GM19372 (cell line): ENCODE results near the gene TPCN2.
"Not testable (repeated sequence)": the region's sequence is repeated elsewhere in the genome, so short reads cannot be mapped to it uniquely, and the experiment has no call there.

ENCODE experiments used
- ATAC-seq: cut with Tn5 transposase; IDR thresholded peaks from one replicate; pipeline ENCODE4 v1.9.1; 2021; ENCODE audit warnings: mild to moderate bottlenecking, low read depth, moderate library complexity; ENCODE audit not compliant: unreplicated experiment

The TPCN2 gene

DNA sequence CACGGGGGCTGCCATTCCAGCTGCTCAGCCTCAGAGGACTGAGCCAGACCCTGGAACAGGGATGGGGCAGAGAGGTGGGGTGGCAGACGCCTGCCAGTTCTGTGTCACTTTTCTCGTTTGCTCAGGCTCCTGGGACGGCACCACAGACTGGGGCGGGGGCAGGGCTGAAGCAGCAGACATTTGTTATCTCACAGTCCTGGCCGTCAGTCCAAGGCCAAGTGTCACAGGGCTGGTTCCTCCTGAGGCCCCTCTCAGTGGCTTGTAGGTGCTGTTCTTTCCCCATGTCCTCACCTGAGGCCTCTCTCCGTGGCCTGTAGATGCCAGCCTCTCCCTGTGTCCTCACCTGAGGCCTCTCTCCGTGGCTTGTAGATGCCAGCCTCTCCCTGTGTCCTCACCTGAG is 24.7 kb downstream of the TPCN2 start:
- no peak for ATAC-seq

- no peak for ATAC-seq
These were observed 25.8 kb downstream of the TPCN2 start for GRCh38 chr11:69074375-69075140.

GRCh38 chr11:69075421-69076128 is 26.8 kb downstream of the TPCN2 start:
- ATAC-seq: no peak

DNA sequence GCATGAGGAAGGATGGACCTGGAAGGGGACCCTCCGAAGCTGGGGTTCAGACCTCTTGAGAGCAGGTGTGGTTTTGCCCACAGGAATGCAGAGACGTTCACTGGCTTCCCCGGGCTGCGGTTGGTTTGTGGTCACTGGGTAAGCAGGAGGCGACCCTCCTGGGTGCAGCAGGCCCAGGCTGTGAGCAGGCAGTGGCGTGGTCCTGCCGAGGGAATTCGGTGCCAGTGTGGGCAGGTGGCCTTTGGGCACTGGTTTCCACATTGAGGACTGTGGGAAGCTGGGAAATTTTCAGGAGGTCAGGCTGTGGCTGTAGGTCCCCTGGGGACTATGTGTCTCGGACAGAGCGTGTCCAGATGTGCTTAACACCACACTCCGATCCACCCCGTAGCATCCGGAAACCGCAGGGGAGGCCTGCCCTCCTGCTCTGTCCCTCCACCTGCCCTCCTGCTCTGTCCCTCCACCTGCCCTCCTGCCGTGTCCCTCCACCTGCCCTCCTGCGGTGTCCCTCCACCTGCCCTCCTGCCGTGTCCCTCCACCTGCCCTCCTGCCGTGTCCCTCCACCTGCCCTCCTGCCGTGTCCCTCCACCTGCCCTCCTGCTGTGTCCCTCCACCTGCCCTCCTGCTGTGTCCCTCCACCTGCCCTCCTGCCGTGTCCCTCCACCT is 27.5 kb downstream of the TPCN2 start:
- ATAC-seq: no peak

GRCh38 chr11:69076977-69077376 is 28.2 kb downstream of the TPCN2 start:
- ATAC-seq: not testable (repeated sequence)

DNA sequence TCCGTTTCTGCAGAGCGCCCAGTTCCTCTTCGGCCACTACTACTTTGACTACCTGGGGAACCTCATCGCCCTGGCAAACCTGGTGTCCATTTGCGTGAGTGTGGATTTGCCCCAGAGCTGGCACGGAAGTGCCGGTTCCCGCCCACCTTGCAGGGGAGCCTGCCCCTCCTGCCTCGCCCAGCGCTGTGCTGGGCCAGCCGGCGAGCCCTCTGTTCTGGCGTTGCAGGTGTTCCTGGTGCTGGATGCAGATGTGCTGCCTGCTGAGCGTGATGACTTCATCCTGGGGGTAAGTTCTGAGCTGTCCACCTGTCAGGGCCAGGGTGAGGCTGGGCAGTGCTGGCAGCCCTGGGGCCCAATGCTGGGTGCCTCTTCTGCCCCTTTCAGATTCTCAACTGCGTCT is 29.8 kb downstream of the TPCN2 start:
- no peak for ATAC-seq

DNA sequence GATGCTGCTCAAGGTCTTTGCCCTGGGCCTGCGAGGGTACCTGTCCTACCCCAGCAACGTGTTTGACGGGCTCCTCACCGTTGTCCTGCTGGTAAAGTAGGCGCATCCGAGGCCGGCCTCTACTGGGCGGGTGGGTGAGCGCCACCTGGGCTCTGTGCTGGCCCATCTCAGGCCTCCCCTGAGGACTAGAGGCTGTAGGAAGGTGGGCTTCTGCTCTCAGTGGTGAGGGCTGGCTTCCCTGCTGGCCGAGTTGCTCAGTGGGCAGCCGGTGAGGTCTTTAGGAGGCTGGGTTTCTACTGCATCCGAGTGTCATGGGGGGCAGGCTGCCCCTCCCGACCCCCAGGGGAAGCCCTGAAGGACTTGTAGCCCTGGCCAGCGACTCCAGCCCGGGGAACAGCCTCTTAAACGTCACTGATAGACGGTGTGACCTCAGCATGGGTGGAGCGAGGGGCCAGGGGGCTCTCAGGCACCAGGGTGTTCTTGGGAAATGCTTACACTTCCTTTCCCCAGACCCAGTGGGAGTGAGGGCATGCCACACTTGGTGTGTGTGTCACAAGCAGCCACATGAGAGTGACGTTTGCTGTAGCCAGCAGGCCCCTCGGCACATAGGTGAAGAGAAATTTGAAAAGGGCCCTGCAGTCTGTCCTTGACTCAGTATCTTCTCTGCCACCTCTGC is 30.3 kb downstream of the TPCN2 start:
- no peak for ATAC-seq

DNA sequence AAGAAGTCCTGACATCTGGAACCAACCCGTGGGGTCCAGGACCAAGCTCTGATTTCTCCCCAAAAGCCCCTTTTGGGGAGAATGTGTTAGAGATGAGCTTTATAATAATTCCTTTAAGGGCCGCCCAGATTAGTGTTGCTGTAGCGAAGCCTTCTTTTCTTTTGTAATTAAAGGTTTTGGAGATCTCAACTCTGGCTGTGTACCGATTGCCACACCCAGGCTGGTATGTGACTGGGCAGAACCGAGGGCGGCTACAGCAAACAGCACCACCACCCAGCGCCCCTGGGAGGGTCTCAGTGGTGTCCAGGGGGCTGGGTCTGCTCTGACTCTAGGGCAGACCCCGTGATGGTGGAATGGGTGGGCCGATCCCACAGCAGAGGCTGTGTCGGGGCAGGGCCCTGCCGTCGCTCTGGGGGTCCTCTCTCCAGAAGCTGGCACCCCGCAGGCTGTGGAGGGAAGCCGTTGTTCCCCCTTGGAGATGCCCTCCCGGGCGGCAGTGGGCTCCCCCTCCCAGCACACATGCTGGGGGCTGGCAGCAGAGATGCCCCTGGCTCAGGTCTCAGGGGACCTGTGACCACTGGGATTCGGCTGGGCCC is 31.0 kb downstream of the TPCN2 start:
- no peak for ATAC-seq

DNA sequence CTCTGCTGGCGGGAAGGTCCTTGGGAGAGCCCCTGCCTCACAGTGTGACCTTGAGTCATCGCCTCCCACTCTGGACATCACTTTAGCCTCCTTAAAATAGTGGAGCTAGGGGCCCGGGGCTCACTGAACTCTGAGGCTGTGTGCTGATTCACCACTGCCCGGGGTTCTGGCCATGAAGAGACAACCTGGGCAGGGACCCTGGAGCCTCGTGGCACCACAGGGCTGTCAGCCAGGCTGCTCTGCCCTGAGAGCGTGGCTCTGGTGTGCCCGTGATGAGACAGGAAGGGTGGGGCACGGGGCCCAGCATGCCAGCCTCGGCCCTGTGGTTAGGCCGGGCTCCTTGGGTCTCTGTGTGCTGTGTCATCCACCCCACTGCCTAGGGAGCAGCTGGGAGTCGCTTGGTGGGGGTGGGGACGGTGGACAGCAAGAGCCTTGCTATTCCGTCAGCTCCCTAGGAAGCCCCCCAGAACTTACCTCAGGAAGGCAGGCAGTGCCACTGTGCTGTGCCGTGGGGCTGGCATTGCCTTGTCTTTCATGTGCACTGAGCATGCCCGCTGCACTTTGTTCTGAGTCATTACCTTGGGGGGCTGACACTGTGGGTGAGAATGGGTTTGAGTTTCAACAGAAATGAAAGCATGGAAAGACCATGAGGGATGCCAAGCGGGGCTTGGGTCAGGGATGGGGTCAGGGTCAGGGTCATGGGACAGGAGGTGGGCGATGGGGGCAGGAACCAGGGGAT is 31.7 kb downstream of the TPCN2 start:
- ATAC-seq: no peak

DNA sequence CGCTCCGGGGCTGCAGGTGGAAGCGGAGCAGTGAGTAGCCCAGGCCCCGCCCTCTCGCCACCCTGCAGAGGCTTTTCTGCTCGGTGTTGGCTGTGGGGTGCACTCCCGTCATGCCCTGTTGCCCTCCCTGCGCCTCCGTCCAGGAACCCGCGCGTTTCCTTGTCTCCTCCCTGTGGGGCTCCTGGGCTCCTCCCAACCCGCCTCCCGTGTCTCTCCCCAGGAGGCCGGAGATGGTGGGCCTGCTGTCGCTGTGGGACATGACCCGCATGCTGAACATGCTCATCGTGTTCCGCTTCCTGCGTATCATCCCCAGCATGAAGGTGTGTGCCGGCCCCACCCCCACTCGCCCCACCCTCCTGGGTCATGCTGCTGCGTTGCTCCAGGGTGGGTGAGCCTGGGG is 32.4 kb downstream of the TPCN2 start:
- no peak for ATAC-seq

- ATAC-seq: no peak
These were observed 35.0 kb downstream of the TPCN2 start for GRCh38 chr11:69083531-69084247.

DNA sequence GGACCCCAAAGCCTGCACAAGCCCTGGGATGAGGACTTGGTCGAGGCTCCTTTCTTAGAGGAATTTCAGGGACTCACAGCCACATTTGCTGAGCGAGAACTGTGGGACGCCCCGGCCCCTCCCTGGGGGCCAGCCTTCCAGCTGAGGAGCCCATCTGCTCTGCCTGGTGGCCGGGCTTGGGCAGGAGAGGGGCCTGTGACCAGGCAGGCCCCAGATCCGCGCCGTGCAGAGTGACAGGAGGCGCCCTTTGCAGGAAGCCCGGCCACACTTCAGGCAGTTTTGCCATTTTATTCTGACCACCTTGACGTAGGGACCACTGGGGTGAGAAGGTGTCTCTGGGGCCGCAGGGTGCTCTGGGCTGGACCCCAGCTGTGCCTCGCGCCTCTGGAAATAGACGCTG is 35.6 kb downstream of the TPCN2 start:
- ATAC-seq: no peak

GRCh38 chr11:69085490-69086095 is 36.9 kb downstream of the TPCN2 start:
- no peak for ATAC-seq

DNA sequence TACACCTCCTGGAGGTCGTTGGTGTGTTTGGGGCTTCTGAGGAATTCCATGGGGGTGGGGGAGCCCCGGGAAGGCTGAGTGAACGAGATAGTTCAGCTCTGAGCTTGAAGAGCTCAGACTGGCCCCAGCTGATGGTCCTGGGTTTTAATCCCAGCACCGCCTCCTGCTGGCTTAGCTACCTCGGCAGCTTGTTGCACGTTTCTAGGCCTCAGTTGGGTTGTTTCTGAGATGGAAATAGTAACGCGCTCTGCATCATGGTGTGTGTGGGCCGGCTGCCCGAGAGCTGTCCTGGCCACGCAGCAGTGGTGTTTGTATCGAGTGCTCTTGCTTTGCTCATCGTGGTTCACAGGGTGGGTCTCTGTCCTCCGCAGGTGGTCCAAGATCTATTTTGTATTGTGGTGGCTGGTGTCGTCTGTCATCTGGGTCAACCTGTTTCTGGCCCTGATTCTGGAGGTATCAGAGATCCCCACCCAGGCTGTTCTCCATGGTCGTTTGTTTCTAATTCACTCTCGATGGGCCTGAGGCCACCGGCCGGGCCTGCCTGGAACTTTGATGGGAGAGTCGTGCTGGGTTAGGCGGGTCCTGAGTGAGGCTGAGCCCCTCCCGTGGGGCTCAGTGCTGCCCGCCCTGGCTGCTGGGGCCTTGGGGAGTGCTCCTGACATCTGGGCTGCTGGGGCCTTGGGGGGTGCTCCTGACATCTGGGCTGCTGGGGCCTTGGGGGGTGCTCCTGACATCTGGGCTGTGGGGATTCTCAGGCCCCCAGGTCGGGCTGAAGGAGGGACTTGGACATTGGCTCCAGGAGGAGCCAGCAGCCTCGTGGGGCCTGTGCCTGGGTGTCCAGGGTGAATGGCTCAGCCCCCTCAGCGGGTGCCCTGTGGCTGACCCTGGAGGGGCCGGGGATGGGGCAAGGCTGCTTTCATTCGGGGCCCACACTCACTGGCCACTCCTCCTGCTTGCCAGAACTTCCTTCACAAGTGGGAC is 37.7 kb downstream of the TPCN2 start:
- no peak for ATAC-seq

- no peak for ATAC-seq
These were observed 38.4 kb downstream of the TPCN2 start for GRCh38 chr11:69087133-69087524.

GRCh38 chr11:69087811-69088210 is 39.1 kb downstream of the TPCN2 start:
- ATAC-seq: no peak

GRCh38 chr11:69088676-69089146 is 40.0 kb downstream of the TPCN2 start:
- ATAC-seq: no peak

DNA sequence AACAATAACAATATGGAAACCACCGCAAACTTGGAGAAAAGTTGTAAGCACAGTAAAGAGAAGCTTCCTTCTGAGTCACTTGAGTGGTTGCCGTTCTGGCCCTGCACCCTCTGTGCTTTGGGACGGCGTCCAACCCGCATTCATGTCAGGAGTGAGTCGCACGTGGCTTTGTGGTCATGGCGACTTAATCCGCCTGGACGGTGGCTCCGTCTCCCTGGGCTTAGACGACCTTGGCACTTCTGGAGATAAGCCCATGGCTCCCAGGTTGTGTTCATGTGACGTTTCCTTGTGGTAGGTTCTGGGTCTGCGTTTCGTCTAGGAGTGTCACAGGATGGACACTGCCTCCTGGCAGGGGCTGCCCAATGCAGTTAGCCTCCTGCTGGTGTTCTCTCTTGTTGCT is 40.5 kb downstream of the TPCN2 start:
- no peak for ATAC-seq
